HepG2 (cell line): ENCODE results near the gene ZMYND12. TPM values are rescaled to one million over a fixed set of nuclear protein-coding genes. Genes with fewer than 3 reads are reported as not detected.

Experiments used
- ATF5 ChIP-seq: sonication (generic); formaldehyde crosslinking; IDR thresholded peaks from 2 replicates; pipeline ENCODE4 v1.4.0; 2020; ENCODE audit warnings: mild to moderate bottlenecking, low read depth, missing genetic modification reagents
- DBP ChIP-seq: sonication (generic); formaldehyde crosslinking; IDR thresholded peaks from 2 replicates; pipeline ENCODE4 v1.4.0; 2020; ENCODE audit warnings: missing genetic modification reagents; ENCODE audit errors: not compliant biosample characterization
- GLI4 ChIP-seq: sonication (generic); formaldehyde crosslinking; IDR thresholded peaks from 2 replicates; pipeline ENCODE4 v1.5.1; 2020; ENCODE audit warnings: missing genetic modification reagents, mild to moderate bottlenecking, moderate library complexity, borderline replicate concordance
- MAZ ChIP-seq, 2 experiments: sonication (generic) in 1 of 2; formaldehyde crosslinking in 1 of 2; IDR thresholded peaks; 2 replicates each; pipeline versions ENCODE4 v1.5.0 to v1.6.1; 2012 to 2020; ENCODE audit warnings: low read depth in 2 of 2, mild to moderate bottlenecking in 2 of 2, borderline replicate concordance in 1 of 2, improper control_type of control experiment in 1 of 2, low read length in 1 of 2, missing genetic modification reagents in 1 of 2, moderate library complexity in 1 of 2
- MLLT10 ChIP-seq: sonication (generic); formaldehyde crosslinking; IDR thresholded peaks from 2 replicates; pipeline ENCODE4 v1.4.0; 2020; ENCODE audit warnings: missing genetic modification reagents
- MYNN ChIP-seq: sonication (generic); formaldehyde crosslinking; IDR thresholded peaks from 2 replicates; pipeline ENCODE4 v1.4.0; 2020; ENCODE audit warnings: mild to moderate bottlenecking, low read depth, missing genetic modification reagents
- NFYB ChIP-seq: sonication (generic); formaldehyde crosslinking; IDR thresholded peaks from 2 replicates; pipeline ENCODE4 v1.4.0; 2020; ENCODE audit warnings: missing genetic modification reagents
- NFYC ChIP-seq: IDR thresholded peaks from 2 replicates; pipeline ENCODE4 v1.6.1; 2016; ENCODE audit warnings: missing genetic modification reagents, missing compliant biosample characterization
- SCMH1 ChIP-seq: sonication (generic); formaldehyde crosslinking; IDR thresholded peaks from 2 replicates; pipeline ENCODE4 v1.9.0; 2021; ENCODE audit warnings: missing genetic modification reagents, mild to moderate bottlenecking, borderline replicate concordance
- SPEN ChIP-seq: sonication (generic); formaldehyde crosslinking; IDR thresholded peaks from 2 replicates; pipeline ENCODE4 v1.5.1; 2020; ENCODE audit warnings: low read depth, mild to moderate bottlenecking, missing genetic modification reagents
- TFE3 ChIP-seq: IDR thresholded peaks from 2 replicates; pipeline ENCODE4 v1.6.1; 2016
- TRAFD1 ChIP-seq: sonication (generic); formaldehyde crosslinking; IDR thresholded peaks from 2 replicates; pipeline ENCODE4 v1.5.1; 2020; ENCODE audit warnings: missing genetic modification reagents, mild to moderate bottlenecking, borderline replicate concordance
- ZBTB34 ChIP-seq: sonication (generic); formaldehyde crosslinking; IDR thresholded peaks from 2 replicates; pipeline ENCODE4 v1.8.0; 2022; ENCODE audit warnings: mild to moderate bottlenecking, missing genetic modification reagents
- ZBTB4 ChIP-seq: sonication (generic); formaldehyde crosslinking; IDR thresholded peaks from 2 replicates; pipeline ENCODE4 v1.4.0; 2020; ENCODE audit warnings: missing genetic modification reagents, mild to moderate bottlenecking, borderline replicate concordance
- ZNF101 ChIP-seq: sonication (generic); formaldehyde crosslinking; IDR thresholded peaks from 2 replicates; pipeline ENCODE4 v1.4.0; 2020; ENCODE audit warnings: mild to moderate bottlenecking, low read depth, missing genetic modification reagents, borderline replicate concordance
- ZNF382 ChIP-seq: sonication (generic); formaldehyde crosslinking; IDR thresholded peaks from 2 replicates; pipeline ENCODE4 v1.5.0; 2020; ENCODE audit warnings: missing genetic modification reagents, mild to moderate bottlenecking, borderline replicate concordance
- ZNF446 ChIP-seq: sonication (generic); formaldehyde crosslinking; IDR thresholded peaks from 2 replicates; pipeline ENCODE4 v1.5.0; 2020; ENCODE audit warnings: mild to moderate bottlenecking, missing genetic modification reagents
- polyA plus RNA-seq, 8 experiments: library from polyadenylated mRNA; depleted of rRNA in 3 of 8; stranded (reverse) in 7 of 8; unstranded in 1 of 8; fragments of >200 nt; fragmentation: Illumina TruSeq in 4 of 8; extraction: Trizol in 4 of 8; gene quantifications; 2 replicates each; pipeline versions ENCODE4 v1.2.1 to v1.2.3, GENCODE V29; 2011 to 2016; ENCODE audit warnings: low read depth in 4 of 8, missing spikeins in 1 of 8, mixed read lengths in 1 of 8; ENCODE audit not compliant: insufficient read depth in 1 of 8
- total RNA-seq, 5 experiments: library from RNA; depleted of rRNA; stranded (reverse); fragments of >200 nt; fragmentation: Illumina TruSeq; extraction: Trizol; gene quantifications; 2 replicates each; pipeline ENCODE4 v1.2.3, GENCODE V29; 2016; ENCODE audit warnings: low read depth in 1 of 5

ZMYND12 gene
- total and polyA plus RNA-seq, 2 of the 13 experiments (the other 11 are each of a cell fraction or from before 2014, with no cell fraction given), result 0.13 to 0.71 TPM

- peak; percentile 86; the same call in 1 of the 2 replicates for TF ChIP-seq ZBTB4
- no peak; the same call in none of the 2 replicates for TF ChIP-seq NFYB (CRISPR knock-in tag)
- TF ChIP-seq SPEN, result peak; percentile 71; the same call in 1 of the 2 replicates
- TF ChIP-seq ZNF446 (CRISPR knock-in tag), result peak; percentile 90
- TF ChIP-seq TRAFD1 (CRISPR knock-in tag), result no peak
- TF ChIP-seq SCMH1, result no peak
- no peak for TF ChIP-seq GLI4 (CRISPR knock-in tag)
- TF ChIP-seq TFE3 (CRISPR knock-in tag), result peak; percentile 47
- TF ChIP-seq ZNF101 (CRISPR knock-in tag), result no peak; the same call in 1 of the 2 replicates
- TF ChIP-seq ATF5, result no peak
- no peak for TF ChIP-seq MLLT10 (CRISPR knock-in tag)
- 0 out of 2 replicates have a peak, but pooled peaks have one; percentile 53 for TF ChIP-seq ZBTB34 (CRISPR knock-in tag)
- TF ChIP-seq MYNN (CRISPR knock-in tag), result peak; percentile 33; the same call in 1 of the 2 replicates
- no peak for TF ChIP-seq DBP (CRISPR knock-in tag)
- no peak for TF ChIP-seq ZNF382 (CRISPR knock-in tag)
- TF ChIP-seq MAZ (IDR thresholded peaks at IDR 0.05; ENCODE audit: borderline replicate concordance, low read depth, low read length), result no peak
- TF ChIP-seq MAZ (CRISPR knock-in tag; IDR thresholded peaks at IDR 0.05; ENCODE audit: low read depth), result peak; percentile 64; the same call in 1 of the 2 replicates
- no peak for TF ChIP-seq NFYC (CRISPR knock-in tag)
Measured at GRCh38 chr1:42456010-42456753, at the start of gene ZMYND12, which contains the start of gene PPCS (continued).
